HG03378 (cell line): ENCODE data around the gene CCDC9.
"Not testable (repeated sequence)": the region's sequence is repeated elsewhere in the genome, so short reads cannot be mapped to it uniquely, and the experiment has no call there.

Experiments
- ATAC-seq: cut with Tn5 transposase; IDR thresholded peaks from one replicate; pipeline ENCODE4 v1.9.1; 2021; ENCODE audit warnings: mild to moderate bottlenecking, moderate library complexity; ENCODE audit not compliant: unreplicated experiment

Gene CCDC9

GRCh38 chr19:47231215-47232054, 24.9 kb upstream of the CCDC9 start:
- no peak for ATAC-seq

- ATAC-seq, result no peak
These were observed 23.7 kb upstream of the CCDC9 start for GRCh38 chr19:47232422-47233211.

DNA sequence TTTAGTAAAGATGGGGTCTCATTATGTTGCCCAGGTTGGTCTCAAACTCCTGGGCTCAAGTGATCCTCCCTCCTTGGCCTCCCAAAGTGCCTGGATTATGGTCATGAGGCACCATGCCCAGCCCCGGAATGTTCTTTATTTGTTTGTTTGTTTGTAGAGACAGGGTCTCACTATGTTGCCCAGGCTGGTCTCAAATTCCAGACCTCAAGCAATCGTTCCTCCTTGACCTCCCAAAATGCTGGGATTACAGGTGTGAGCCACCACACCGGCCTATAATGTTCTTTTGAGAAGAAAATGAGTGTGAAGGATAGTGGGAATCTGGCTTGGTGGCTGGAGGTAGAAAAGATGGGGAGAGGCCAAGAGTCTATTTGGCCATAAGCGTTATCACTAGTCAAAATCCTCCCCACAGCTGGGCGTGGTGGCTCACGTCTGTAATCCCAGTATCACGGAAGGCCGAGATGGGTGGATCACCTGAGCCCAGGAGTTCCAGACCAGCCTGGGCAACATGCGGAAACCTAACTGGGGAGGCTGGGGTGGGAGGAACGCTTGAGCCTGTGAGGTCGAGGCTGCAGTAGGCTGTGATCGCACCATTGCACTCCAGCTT, 20.2 kb upstream of the CCDC9 start:
- ATAC-seq, result no peak

DNA sequence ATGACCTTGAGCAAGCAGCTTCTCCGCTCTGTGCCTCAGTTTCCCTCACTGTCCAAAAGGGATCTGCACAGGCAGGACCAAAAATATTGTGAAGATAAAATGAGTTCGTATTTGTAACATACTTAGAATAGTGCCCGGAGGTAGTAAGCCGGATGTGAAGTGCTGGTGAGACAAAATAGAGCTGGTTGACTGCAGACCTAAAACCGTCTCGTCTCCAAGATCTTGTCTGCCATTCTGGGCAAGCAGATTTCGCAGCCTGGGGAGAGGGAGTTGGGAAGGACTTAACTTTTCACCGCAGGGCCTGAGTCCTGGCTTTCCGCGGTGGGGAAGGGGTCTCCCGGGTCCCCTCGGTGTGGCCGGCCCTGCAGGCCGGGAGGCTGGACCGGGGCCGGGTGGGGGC, 17.2 kb upstream of the CCDC9 start:
- no peak for ATAC-seq

DNA sequence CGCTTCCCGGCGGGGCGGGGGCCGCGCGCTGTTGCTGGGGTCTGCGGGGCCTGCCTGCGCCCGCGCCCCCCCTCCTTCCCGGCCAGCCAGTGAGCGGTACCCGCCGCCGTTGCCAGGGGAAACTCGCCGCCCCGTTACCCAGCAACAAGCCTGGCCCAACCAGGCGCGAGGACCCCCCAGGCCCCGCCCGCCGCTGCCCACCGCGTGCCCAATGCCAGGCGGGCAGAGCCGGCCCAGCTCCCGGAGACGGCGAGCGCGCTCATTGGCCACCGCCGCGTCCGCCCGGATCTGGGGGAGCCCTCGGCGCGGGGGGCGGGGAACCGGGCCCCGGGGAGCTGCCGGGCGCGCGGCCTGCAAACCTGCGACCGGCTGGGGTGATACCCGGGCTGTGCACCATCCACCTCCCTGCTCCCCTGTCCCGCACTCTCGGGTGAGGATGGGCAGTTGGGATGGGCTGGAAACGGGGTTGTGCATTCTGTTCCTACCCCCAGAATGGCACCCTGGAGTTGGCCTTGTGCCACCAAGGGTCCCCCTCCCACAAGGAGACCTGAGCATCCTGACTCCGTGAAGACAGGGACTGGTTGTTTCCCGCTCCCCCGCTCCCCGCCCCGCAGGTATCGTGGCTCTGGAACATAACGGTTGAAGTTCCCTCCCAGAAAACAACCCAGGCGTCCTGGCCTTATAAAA, 16.6 kb upstream of the CCDC9 start:
- no peak for ATAC-seq

GRCh38 chr19:47240556-47240955, 15.8 kb upstream of the CCDC9 start:
- no peak for ATAC-seq

DNA sequence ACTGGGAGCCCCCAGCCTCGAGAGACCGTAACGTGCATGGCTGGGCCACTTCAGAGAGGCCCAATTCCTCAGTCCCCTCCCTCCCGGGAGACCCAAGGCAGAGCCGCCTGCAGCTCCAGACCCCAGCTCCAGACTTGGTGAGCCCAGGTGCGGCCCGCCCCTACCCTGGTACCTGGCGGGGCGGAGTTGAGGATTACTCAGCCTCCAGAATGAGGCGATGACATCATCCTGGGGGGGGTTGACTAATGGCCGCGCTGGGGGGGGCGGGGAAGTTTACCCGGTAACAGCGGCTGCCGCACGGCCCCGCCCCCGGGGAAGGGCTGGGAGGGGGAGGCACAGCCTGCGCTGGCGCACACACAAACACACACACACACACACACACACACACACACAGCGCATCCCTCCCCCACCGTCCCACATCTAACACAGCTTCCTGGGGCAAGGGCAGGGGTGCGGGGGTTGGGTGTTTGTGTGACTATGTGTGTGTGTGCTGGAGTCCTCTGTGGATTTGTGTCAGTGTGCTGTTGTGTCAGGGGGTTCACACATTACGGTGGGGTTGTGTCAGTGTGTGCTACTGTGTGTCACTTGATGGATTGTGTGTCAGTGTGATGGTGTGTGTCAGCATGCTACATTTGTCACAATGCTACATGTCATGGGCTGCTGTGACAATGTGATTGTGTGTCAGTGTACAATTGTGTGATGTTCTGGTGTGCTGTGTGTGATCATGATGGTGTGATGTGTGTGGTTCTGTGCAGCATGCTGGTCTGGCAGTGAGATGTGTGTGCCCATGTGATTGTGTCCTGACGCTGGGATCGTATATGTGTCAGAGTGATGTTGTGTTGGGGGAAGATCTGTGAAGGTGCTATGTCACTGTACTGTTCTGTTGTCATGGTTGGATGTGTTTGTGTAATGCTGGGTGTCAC, 15.1 kb upstream of the CCDC9 start:
- ATAC-seq, result no peak

- no peak for ATAC-seq
These were observed 14.3 kb upstream of the CCDC9 start for GRCh38 chr19:47241919-47242577.

DNA sequence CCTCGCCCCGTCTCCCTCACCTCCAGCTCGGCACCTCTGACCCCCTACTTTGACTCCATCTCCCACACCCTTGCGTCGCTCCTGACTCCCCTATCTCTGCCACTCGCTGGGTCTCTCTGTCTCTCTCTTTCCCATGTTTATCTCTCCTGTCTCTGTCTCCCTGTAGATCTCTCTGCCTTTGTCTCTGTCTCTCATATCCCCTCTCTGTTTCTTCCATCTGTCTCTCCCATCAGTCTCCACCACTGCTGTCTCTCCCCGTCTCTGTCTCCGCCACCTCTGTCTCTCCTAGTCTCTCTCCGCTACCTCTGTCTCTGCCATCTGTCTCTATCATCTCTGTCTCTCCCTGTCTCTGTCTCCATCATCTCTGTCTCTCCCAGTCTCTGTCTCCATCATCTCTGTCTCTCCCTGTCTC, 13.0 kb upstream of the CCDC9 start:
- ATAC-seq, result no peak

DNA sequence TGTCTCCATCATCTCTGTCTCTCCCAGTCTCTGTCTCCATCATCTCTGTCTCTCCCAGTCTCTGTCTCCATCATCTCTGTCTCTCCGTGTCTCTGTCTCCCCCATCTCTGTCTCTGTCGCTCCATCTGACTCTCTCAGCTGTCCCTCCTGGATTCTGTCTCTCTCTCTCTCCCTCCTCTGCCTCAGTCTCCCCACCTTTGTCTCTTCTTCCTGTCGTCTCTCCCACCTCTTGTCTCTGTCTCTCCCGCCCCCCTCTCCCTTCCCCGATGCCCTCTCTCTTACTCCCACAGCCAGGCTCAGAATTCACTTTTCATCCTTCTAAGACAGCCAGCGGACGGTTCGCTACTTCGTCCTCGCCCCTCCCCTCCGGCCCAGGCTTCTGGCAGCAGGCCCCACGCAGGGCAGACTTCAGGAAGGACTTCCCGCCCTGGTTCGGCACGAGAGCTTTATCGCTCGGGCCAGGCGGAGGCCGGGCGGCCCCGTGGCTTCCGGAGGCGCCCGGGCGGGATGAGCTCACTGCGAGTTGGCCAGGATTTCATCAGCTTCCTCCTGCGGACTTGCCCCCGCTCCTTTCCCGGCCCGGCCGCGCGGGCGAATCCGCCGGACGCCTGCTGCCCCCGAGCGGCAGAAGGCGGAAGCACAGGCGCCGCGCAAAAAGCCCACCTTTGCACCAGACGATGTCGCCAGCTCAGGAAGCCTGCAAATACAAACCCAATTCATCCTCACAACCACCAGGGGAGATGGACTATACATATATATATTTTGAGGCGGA, 12.4 kb upstream of the CCDC9 start:
- ATAC-seq, result peak; percentile 58

DNA sequence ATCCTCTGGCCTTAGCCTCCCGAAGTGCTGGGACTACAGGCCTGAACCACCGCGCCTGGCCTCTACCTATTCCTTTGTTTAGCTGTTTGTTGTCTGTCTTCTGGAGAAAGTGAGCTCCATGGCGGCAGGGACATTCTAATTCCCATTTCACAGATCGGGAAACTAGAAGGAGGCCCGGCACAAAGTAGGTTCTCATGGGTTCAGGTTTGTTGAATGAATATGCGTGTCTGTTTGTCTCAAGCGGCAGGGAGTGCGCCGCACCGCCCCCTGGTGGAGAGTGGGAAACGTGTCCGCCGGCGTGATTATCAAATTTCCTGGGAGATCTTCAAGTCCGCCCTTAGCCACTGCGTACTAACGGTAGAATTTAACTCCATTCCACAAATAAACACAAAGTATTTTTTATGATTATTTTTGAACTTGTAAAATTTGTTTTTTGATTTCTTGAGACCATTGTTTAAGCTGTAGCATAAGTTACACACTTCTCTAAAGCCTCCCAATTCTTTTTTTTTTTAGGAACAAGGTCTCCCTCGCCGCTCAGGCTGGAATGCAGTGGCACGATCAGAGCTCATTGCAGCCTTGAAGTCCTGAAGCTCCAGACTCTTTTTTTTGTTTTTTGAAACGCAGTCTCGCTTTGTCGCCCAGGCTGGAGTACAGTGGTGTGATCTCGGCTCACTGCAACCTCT, 8.9 kb upstream of the CCDC9 start:
- no peak for ATAC-seq

DNA sequence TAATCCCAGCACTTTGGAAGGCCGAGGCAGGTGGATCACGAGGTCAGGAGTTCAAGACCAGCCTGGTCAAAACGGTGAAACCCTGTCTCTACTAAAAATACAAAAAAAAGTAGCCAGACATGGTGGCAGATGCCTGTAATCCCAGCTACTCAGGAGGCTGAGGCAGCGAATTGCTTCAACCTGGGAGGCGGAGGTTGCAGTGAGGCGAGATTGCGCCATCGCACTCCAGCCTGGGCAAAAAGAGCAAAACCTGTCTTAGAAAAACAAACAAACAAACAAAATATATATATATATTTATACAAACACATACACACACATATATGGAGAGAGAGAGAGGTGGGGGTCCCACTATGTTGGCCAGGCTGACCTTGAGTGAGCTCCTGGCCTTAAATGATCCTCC, 3.3 kb upstream of the CCDC9 start:
- ATAC-seq, result not testable (repeated sequence)

GRCh38 chr19:47253467-47253881, 2.9 kb upstream of the CCDC9 start:
- ATAC-seq, result no peak

GRCh38 chr19:47253970-47254369, 2.4 kb upstream of the CCDC9 start:
- ATAC-seq, result no peak

GRCh38 chr19:47256693-47257410, 527 bp downstream of the CCDC9 start:
- peak; percentile 64 for ATAC-seq

DNA sequence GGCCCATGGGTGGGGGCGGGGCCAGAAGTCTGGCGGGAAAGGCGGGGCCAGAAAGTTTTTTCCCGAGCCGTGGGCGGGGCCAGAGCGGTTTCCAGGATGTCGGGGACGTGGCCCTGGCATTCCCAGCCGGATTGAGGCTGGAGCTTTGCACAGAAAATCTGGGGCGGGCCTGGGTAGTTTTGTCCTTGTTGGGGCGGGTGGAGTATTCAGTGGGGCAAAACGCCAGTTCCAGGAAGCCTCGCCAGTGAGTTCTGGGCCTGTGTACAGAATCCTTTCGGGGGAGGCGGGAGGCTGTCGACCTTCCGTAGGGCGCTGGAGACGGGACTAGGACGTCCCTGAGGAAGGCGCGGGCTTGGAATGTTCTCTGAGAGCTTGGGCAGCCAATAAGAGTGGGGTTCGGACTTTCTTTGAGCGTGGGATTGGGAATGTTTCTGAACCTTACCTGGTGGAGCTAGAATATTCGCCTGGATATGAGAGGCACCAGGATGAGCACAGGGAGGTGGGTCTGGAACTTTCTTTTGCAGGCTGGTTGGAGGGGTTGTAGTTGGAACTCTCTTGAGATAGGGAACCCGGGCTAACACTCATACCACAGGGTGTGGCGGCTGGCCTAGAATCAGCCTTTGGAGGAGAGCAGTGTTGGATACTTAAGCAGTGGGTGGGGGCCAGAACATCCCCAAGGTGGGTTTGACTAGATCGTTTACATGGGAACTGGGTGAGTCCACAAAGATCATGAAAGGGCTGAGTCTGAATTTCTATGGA, 1.3 kb downstream of the CCDC9 start:
- no peak for ATAC-seq

DNA sequence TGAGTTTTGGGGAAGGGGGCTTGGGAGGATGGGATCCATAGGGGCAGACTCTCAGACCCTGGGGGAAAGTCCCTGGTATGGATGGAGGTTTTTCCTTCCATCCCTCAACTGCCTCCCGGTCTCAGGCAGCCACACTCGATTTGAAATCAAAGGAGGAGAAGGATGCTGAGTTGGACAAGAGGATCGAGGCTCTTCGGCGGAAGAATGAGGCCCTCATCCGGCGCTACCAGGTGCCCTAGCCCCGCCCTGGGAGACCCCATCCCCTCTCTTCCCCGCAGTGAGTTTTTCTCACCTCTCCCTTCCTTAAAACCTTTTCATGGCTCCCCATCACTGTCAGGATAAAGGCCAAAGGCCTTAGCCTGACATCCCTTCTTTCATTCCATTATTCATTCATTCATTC, 2.1 kb downstream of the CCDC9 start:
- ATAC-seq, result no peak
